HG02763 (cell line): ENCODE results near the gene CD247.

Experiments
- ATAC-seq: cut with Tn5 transposase; IDR thresholded peaks from one replicate; pipeline ENCODE4 v1.9.1; 2021; ENCODE audit warnings: mild to moderate bottlenecking, moderate library complexity; ENCODE audit not compliant: unreplicated experiment

CD247 gene

DNA sequence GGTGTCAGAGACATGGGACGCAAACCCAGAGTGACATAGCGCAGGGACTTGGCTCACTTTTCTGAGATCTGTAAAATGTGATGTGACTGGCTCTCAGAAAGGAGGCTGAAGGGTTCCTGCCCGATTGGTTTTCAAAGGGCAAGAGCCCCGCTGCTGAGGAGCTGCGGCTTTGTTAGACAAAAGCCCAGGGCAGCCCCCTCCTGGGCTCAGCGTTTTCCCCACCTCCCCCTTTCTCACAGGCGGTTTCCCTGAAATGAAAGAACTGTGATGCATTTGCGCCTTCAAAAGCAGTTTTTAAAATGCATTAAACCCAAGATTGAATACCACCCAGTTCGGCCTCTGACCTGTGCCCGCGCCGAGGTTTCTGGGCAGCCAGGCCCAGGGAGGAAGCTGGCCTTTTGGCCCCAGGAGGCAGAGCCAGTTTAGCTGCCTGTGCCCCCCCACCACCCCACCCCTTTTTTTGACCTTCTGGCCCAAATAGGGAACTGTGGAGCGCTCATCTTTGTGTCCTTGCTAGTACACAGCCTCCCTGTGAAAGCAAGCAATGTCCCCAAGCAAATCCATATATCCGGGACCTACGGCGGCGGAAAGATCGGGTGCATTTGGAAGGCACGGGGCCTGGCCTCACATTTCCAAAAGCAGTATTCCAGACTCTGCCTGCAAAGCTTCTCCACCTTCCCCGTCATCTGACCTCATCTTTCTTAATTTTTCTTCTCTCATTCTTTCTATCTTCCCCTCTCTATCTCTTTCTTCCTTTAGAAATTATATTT is 28.6 kb downstream of the CD247 start:
- no peak for ATAC-seq

DNA sequence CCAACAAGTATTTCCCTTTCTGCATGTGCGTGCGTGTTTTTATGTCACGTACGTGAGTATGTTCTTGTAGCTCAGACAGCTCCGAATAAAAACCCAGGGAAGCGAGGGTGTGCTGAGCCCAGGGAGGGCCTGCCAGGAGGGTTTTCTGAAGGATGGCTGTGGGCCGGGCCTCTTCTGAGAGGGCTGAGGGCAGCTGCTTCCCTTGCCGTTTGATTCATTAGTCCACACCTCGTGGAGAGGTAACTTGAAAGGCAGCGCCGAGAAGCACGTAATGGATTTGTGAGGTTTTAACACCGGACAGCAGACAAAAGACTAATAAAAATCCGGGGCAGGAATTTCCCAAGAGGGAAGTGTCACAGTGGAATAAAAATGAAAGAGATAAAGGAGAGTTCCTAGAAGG is 29.5 kb downstream of the CD247 start:
- no peak for ATAC-seq

DNA sequence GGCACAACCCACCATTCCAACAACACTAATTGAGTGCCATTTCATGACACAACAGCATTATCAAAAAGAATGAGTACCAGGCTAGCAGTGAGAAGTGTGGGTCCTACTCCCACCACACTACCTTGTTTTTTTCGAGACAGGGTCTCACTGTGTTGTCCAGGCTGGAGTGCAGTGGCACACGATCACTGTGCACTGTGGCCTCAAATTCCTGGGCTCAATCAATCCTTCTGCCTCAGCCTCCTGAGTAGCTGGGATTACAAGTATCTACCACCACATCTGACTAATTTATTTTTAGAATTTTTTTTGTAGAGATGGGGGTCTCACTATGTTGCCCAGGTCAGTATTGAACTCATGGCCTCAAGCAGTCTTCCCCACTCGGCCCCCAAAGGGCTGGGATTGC is 30.7 kb downstream of the CD247 start:
- ATAC-seq = no peak

DNA sequence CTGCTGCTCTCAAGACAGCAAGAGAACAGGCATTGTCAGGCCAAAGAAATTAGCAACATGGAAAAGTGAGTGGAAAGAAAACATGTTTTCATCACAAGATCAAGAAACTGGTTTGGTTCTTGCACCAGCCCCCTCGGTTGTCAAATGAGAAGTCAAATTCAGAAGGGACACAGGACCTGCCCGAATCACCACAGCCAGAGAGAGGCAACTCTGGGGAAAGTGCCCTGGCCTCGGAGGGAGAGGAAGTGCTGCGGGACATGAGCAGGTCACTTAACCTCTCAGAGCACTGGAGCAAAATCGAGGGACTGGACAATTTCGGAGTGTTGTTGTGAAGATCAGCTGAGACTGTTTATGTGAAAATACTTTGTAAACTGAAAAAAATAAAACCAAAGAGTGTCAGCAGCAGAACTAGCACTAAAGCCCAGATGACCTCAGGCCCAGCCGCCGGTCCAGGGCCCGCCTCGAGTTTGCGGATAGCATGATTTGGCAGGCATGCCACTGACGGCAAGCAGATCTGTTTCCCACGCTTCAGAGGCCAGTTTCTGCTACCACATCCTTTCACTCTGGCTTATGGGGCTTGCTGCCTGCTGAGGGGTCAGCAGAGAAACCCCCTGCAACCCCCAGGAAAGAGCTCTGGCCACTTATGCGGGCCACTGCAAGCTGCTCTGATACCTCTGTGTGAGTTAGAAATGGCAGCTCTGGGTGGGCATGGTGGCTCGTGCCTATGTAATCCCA is 32.1 kb downstream of the CD247 start:
- ATAC-seq = no peak

DNA sequence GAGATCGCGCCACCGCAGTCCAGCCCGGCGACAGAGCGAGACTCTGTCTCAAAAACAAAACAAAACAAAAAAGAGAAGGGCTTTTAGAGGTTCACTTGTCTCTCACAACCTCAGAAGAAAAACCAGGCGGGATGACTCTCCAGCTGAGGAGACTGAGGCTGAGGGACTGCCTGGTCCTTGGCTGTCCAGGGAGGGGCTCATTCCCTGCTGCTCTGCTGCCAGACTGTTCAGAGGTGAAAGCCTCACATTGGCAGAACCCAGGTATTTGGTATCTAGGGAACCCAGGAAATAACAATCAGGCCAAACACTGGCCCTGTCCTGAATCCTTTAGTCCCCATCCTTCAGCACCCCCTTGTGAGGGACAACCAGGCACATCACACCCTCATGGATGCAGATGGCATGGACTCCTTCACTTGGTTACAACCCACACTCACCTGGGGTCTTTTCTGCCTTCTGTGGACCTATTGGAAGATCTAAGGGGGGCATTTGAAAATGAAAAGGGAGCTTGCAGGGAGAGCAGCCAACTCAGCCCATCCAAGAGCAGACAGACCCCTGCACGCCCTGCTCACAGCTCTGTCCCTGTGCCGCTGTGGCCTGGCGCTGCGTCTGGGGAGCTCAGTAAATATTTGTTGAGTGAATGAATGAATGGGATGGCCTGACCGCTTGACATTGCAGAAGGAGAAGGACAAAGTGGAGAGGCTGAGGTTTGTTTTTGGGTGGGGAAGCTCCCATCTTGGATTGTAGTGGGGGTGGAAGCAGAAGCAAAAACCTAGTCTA is 33.4 kb downstream of the CD247 start:
- ATAC-seq = no peak

DNA sequence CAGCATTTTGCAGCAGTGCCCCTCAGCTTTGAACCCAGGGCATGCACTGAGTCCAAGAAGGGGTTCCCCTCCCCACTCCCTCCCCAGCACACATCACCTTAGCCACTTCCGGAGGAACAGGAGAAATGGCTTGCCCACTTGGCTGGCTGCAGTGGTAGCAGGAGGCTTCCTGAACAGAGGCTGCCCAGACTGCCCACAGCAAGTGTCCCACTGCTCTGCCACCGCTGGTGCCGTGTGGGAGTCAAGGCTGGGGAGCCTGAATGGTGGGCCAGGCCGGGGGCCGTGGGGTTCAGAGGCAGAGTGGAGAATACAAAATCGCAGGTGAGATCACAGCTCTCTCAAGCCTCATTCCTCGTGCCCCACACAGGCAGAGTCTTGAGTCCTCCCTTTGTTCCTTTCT is 34.5 kb downstream of the CD247 start:
- ATAC-seq = no peak

DNA sequence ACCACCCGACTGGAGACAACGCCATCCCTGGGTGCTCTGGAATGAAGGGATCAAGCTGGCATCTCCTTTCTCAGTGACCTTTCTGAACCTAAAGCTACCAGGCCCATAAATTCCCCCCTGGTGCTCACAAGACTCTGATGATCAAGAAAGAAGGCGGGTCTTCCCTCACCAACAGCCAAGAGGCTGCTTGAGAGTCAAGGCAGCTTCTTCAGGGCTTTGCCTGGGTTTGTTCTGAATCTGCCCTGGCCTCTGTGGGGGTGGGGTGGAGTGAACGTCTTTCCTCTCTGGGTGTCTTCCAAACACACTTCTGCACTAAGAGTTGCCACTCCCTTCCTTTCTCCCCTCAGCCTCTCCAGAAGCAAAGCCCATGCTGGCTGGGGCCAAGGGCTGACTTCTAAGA is 36.1 kb downstream of the CD247 start:
- ATAC-seq = no peak

DNA sequence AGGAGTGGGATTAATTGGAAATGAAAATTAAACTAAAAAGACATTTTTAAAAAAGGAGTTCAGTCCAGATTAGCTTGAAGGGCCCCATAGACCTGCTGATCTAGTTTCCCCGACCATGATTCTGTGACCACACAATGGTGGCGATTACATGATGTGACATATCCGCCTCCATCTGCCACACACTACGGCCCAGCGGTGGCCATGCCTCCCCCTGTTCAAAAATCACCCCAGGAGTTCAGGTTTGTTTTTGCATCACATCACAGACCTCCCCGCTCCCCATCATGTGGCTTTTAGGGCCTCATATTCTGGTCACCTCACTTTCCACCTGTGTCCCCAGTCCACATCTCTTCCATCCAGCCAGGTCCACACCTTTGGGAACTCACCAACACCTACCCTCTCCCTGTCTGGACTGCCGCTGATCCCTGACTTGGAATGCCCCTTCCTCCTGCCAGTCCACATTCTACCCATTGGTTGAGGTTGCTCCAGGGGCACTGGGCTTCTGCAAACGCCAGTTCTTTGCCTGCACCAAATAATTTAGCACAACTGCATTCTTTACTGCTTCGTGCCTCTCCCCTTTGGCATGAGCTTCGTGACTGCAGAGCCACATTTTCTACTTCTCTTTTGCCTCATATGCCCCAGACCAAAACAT is 38.9 kb downstream of the CD247 start:
- no peak for ATAC-seq

DNA sequence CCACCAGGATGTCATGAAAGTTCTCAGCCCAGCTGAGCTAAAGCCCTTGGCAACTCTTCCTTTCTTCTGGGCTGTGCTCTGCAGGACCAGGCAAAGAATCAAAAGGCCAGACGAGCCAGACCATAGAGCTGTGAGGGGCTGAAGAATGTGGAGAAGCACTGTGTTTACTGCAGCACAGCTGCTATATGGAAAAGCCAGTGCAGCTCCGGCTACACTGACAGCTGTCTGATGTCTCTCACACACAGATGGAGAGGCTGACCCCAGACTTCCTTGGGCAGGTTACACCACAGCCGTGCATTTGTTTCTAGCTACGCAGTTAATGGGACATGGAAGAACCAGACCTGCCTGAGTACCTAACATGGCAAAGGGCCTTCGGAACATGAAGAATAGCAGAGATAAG is 40.3 kb downstream of the CD247 start:
- no peak for ATAC-seq

DNA sequence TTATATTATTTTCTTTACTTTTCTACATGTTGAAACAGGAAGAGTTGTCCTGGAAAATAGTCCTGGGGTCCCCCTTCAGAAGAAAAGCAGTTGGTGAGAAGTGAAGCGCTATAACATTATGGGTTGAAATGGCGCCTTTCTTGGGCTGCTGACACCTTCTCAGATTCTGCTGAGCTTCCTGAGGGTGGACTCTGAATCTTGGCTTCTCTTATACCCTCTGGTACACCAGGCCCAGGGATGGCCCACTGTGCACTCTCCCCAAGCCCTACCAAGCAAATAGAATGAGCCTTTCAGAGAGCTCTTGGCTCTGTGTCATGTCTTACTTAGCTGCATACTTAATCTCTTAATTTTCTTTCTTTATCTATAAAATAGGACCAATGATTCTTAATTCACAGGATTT is 42.3 kb downstream of the CD247 start:
- ATAC-seq = no peak

DNA sequence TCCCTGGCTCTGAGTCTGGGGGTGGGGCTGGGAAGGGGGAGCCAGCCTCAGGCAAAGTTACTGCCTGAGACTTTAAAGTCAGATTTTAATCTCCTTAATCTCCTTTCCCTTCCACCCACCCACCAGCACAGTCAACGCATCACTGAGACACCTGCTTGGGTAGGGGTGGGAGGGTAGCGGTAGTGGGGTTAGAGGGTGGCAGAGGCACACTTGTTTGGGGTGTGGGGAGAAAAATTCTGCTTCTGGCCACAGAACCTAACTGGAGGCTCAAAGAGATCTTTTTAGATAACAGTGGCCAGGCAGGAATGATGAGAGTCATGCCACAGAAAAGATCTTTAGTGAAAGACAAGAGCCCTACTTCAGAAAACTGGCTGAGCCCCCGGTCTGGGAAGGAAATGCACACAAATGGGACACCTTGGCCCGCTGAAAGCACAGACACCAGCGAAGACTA is 44.1 kb downstream of the CD247 start:
- no peak for ATAC-seq

DNA sequence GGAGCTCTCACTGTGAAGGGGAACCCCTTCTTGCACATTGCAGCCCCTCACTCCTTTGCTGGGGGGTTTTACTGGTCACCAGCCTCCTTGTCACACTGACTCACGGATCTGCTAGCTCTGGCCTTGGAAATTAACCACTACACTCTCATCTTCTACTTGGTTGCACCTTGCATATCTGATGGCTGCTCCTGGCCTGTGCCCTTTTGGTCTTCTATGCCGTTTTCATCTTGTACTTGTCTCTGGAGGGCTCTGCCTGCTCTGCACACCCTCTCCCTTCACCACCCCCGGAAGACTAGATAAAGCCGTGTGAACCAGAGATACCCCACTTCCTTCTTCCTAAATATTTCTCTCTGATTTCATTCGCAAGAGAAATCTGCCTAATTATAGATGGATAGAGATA is 44.6 kb downstream of the CD247 start:
- ATAC-seq = no peak

DNA sequence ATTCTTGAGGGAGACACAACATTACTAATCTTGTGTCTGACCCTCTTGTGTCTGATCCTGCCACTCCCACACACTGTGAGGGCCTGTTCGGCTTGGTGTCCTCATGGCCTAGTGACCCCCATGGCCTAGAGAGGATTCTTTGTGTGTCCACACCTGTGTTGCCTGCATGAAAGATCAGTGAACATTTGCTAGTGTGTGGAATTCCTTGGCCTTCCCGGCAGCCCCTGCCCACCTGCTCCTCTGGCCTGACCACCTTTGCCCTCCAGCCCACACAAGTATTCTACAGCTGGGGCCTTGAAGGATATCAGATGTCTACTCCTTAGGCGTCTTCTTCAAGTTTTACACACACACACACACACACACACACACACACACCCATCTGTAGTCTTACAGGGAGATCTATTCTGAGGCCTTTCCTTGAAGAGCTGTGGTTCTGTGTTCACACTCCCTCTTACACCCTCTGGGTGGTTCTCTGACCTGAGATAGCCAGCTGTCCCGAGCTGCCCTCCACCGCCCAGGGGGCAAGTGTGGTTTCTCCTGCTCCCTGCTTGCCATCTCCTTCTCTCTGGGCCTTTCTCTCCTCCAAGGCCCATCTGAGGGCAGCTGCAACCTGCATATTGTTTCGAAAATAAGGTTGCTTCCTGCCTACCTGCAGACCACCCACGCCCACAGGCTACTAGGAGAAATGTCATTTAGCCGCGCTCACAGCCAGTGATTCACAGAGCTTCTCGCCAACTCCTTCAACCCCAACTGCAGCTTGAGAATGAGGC is 45.4 kb downstream of the CD247 start:
- no peak for ATAC-seq

DNA sequence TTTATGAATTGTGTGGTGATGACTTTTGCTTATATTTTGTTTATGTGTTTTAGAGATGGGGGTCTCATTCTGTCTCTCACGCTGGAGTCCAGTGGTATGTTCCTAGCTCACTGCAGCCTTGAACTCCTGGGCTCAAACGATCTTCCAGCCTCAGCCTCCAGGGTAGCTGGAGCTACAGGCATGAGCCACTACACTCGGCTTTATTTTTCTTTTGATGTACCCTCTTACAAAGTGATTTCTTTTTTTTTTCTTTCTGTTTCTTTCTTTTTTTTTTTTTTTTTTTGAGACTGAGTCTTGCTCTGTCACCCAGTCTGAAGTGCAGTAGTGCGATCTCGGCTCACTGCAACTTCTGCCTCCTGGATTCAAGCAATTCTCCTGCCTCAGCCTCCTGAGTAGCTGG is 46.8 kb downstream of the CD247 start:
- no peak for ATAC-seq

DNA sequence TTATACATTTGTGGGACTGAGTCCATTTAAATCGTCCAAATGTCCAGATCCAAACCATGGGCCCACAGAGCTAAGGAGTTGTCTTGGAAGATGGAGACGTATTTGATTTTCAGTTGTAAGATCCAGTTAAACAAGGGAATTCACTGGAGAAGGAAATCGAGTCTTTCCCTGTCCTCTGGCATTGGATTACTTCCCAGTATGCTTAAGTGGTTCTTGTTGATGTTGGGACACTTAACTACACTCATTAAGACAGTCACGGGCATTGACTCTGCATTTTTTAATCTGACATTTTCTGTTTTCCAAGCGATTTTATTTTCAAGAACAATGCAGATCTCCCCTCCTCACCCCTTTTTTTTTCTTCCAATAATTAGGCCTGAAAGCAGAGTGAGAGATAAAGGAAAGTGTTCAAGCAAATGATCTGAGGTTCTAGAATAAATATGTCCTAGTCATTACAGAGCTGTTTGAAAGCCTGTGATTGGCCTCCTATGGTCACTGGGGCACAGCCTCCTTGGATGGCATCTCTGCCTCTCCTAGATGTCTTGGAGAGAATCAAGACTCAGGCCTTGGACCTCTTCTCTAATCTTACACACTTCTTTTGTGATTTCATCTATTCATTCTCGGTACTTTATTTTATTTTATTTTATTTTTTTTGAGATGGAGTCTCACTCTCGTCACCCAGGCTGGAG is 48.9 kb downstream of the CD247 start:
- ATAC-seq = no peak

DNA sequence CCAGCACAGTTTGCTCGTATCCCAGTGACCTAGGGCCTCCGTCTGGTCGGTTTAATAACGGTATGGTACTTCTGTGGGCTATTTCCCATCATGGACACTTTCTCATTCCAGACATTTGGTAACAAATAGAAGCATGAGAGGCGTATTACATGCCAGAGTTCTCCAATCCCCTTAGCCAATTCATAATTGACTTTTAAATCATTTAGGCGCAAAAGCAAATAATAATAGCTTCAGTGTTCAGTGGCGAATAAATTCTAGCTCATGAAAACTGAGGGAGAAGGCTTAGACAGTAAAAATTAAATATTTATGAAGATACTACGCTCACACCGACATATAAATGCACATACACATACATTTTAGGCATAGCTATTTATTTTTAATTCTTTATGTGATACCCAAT is 50.6 kb downstream of the CD247 start:
- ATAC-seq = no peak

DNA sequence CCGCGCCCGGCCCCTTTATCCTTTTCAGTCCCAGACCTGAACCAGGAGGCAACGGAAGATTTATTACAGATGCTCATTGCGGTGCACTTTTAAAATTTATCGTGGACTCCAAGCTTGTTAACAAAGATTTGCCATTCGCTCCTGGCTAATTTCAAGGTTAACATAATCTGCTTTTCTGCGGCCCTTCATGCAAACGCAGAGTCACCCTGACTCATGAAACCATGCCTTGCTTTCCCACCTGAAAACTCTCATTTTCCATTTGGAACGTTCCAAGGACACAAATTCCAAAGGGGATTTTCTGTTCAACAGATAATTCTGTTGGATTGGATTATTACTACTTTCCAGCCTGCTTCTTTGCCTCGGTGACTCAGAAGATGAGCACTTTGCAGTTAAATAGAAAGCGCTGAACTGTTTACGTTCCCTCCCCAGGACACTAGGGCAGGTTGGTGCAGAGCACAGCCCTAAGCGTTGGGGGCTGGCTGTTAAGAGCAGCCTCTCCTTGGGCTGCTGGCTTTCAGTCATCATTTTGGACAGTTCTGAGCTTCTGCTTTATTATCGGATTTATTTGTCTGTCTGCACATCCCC is 51.1 kb downstream of the CD247 start:
- ATAC-seq = no peak

DNA sequence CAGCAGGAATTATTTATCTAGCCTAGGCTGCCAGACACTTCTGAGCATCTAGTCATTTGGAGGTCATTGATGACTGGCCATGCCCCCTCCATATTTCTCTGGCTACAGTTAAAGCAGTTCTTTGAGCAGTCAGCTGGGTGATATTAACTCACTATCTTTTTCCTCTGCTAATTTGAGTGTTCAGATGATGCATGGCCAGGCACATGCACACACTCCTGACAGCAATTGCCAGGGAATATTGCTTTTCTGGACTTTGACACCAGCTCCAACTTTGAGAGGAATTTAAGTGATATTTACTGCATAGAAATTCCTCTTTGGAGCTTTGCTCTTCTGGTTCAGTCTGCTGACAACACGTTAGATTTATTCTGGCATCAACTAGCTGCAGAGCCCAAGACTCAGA is 52.6 kb downstream of the CD247 start:
- no peak for ATAC-seq

DNA sequence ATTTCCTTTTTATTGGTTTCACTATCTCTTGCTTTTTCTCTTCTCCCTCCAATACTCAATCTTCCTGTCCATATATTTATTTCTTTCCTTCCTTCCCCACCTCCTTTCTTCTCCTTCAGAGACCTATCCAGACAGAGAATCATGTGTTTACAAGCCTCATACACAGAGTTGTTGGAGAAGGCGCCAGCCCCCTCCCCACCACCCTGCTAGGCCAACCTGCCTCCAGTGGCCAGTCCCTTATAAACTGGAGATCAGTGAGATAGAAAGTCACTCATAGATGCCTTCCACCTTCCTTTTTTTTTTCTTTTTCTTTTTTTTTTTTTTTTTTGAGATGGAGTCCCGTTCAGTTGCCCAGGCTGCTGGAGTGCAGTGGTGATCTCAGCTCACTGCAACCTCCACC is 53.3 kb downstream of the CD247 start:
- no peak for ATAC-seq
